PC-3 (cell line): ENCODE data around the gene PVALEF. TPM values are rescaled to one million over a fixed set of nuclear protein-coding genes. Genes with fewer than 3 reads are reported as not detected.

Source experiments
- ATAC-seq: fragments of 200-7000 bp; cut with Tn5 transposase; 2 replicates; pipeline ENCODE4 v1.9.1; 2020; ENCODE audit warnings: mild to moderate bottlenecking, moderate library complexity
- BruUV-seq: library from RNA; stranded (reverse); fragments of 400-500 nt; replicated peaks from 2 replicates; lab custom pipeline; 2021; lab: Mats Ljungman, UMichigan
- CTCF ChIA-PET: fragments of 300-600 bp; sonication (Branson Sonifier 250); formaldehyde crosslinking; loops from one replicate; lab custom pipeline; 2022; ENCODE audit warnings: antibody characterized with exemption; lab: Charles Lee
- POLR2A ChIA-PET: fragments of 300-600 bp; sonication (Branson Sonifier 250); formaldehyde crosslinking; loops from one replicate; lab custom pipeline; 2022; ENCODE audit warnings: antibody characterized with exemption; ENCODE audit not compliant: unreplicated experiment; lab: Charles Lee
- DNase-seq: peaks from one replicate; pipeline ENCODE4 v3.0.0-alpha.2; 2015
- H2AFZ ChIP-seq: fragments of 300-600 bp; sonication (generic); 2 replicates; pipeline ENCODE4 v1.6.0; 2016; ENCODE audit warnings: antibody characterized with exemption, low read length
- H3F3A ChIP-seq: fragments of 300-600 bp; sonication (generic); one replicate; pipeline ENCODE4 v1.6.0; 2017; ENCODE audit warnings: antibody characterized with exemption, low read length, control low read depth, mild to moderate bottlenecking; ENCODE audit not compliant: unreplicated experiment
- H3K27ac ChIP-seq: fragments of 300-600 bp; sonication (generic); 2 replicates; pipeline ENCODE4 v1.5.1; 2016; ENCODE audit warnings: mild to moderate bottlenecking, low read length
- H3K27me3 ChIP-seq: fragments of 300-600 bp; sonication (generic); 2 replicates; pipeline ENCODE4 v1.6.1; 2016; ENCODE audit warnings: low read length, mixed read lengths
- H3K36me3 ChIP-seq: fragments of 300-600 bp; sonication (generic); 2 replicates; pipeline ENCODE4 v1.6.1; 2016; ENCODE audit warnings: low read depth, mixed run types, low read length, mixed read lengths
- H3K4me1 ChIP-seq: fragments of 300-600 bp; sonication (generic); 2 replicates; pipeline ENCODE4 v1.5.1; 2016; ENCODE audit warnings: low read length; ENCODE audit not compliant: insufficient read depth
- H3K4me2 ChIP-seq: fragments of 300-600 bp; sonication (generic); 2 replicates; pipeline ENCODE4 v1.6.0; 2016; ENCODE audit warnings: low read length
- H3K4me3 ChIP-seq: fragments of 300-600 bp; sonication (generic); 2 replicates; pipeline ENCODE4 v1.5.1; 2016; ENCODE audit warnings: mild to moderate bottlenecking, low read length, mixed read lengths
- H3K79me2 ChIP-seq: fragments of 300-600 bp; sonication (generic); 2 replicates; pipeline ENCODE4 v1.6.1; 2017; ENCODE audit warnings: low read length, mixed read lengths
- H3K9ac ChIP-seq: fragments of 300-600 bp; sonication (generic); 2 replicates; pipeline ENCODE4 v1.6.0; 2016; ENCODE audit warnings: mild to moderate bottlenecking, low read length
- H3K9me2 ChIP-seq: fragments of 300-600 bp; sonication (generic); replicated peaks from 2 replicates; pipeline ENCODE4 v1.6.1; 2016; ENCODE audit warnings: mixed run types, low read length, mixed read lengths
- H3K9me3 ChIP-seq: fragments of 300-600 bp; sonication (generic); 2 replicates; pipeline ENCODE4 v1.6.1; 2016; ENCODE audit warnings: low read length, mixed read lengths
- H4K20me1 ChIP-seq: fragments of 300-600 bp; sonication (generic); 2 replicates; pipeline ENCODE4 v1.6.1; 2016; ENCODE audit warnings: low read length, mixed read lengths
- EZH2 ChIP-seq: fragments of 300-600 bp; sonication (generic); IDR thresholded peaks from one replicate; pipeline ENCODE4 v1.6.1; 2017; ENCODE audit warnings: antibody characterized with exemption, mild to moderate bottlenecking, low read length; ENCODE audit not compliant: unreplicated experiment
- EZH2phosphoT487 ChIP-seq: fragments of 300-600 bp; sonication (generic); IDR thresholded peaks from 2 replicates; pipeline ENCODE4 v1.6.1; 2018; ENCODE audit warnings: mild to moderate bottlenecking, antibody characterized with exemption, low read length, borderline replicate concordance
- intact Hi-C: fragments of 100-400 bp; cut with micrococcal nuclease; formaldehyde crosslinking; loops from 2 replicates; pipeline ENCODE4 v1.9.0; 2023
- total RNA-seq: library from RNA; depleted of rRNA; stranded (reverse); fragments of >200 nt; gene quantifications from 2 replicates; pipeline ENCODE4 v1.2.3, GENCODE V29; 2014
- TF ChIP-seq, protein P1 (sequence below): fragments of 300-600 bp; sonication (generic); conservative IDR thresholded peaks from 2 replicates; pipeline ENCODE4 v1.5.1; 2017; ENCODE audit warnings: antibody characterized with exemption, low read depth, mild to moderate bottlenecking, low read length

PVALEF gene
- total RNA-seq, 1 experiment from 2014 or later, result not detected

GRCh38 chr17:81124377-81124776 is 40.9 kb upstream of the PVALEF start:
- Histone ChIP-seq H3K9me2 (no peaks in the 10 kb centered on the region), H3K4me2 (no peak overlapping the region), H2AFZ (no peak overlapping the region), H4K20me1 (no peaks in the 10 kb centered on the region), H3K9me3 (no peaks in the 10 kb centered on the region), H3K9ac (no peak overlapping the region), H3K4me1 (0 out of 2 replicates have a peak, but pooled peaks cover 4% of the 10 kb centered on the region), H3K79me2 (no peaks in the 10 kb centered on the region), H3K27ac (no peak overlapping the region), H3K27me3 (no peaks in the 10 kb centered on the region), H3K4me3 (no peak overlapping the region), H3K36me3 (no peaks in the 10 kb centered on the region), H3F3A (no peaks in the 10 kb centered on the region)
- POLR2A ChIA-PET, result no interaction called here
- ATAC-seq (no peak), DNase-seq (no peak)
- CTCF ChIA-PET, result no interaction called here
- TF ChIP-seq, protein P1, sequence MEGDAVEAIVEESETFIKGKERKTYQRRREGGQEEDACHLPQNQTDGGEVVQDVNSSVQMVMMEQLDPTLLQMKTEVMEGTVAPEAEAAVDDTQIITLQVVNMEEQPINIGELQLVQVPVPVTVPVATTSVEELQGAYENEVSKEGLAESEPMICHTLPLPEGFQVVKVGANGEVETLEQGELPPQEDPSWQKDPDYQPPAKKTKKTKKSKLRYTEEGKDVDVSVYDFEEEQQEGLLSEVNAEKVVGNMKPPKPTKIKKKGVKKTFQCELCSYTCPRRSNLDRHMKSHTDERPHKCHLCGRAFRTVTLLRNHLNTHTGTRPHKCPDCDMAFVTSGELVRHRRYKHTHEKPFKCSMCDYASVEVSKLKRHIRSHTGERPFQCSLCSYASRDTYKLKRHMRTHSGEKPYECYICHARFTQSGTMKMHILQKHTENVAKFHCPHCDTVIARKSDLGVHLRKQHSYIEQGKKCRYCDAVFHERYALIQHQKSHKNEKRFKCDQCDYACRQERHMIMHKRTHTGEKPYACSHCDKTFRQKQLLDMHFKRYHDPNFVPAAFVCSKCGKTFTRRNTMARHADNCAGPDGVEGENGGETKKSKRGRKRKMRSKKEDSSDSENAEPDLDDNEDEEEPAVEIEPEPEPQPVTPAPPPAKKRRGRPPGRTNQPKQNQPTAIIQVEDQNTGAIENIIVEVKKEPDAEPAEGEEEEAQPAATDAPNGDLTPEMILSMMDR, result no peak
- TF ChIP-seq EZH2 (no peak), EZH2phosphoT487 (no peak)
- no TSS peak for BruUV-seq
- intact Hi-C loops, result no loop called here

GRCh38 chr17:81125573-81126081 is 39.7 kb upstream of the PVALEF start:
- no peak overlapping the region for H2AFZ ChIP-seq
- H3K9ac ChIP-seq, result no peak overlapping the region
- peak; percentile 36 for DNase-seq
- no TSS peak for BruUV-seq
- H3K36me3 ChIP-seq, result no peaks in the 10 kb centered on the region
- no peaks in the 10 kb centered on the region for H3K9me3 ChIP-seq
- intact Hi-C loops, result no loop called here
- CTCF ChIA-PET, result no interaction called here
- no peak for TF ChIP-seq EZH2phosphoT487
- TF ChIP-seq, protein P1, result no peak
- no peak for TF ChIP-seq EZH2
- H3K4me1 ChIP-seq, result 0 out of 2 replicates have a peak, but pooled peaks cover 4% of the 10 kb centered on the region
- ATAC-seq, result peak; percentile 53
- H4K20me1 ChIP-seq, result no peaks in the 10 kb centered on the region
- H3K27ac ChIP-seq, result no peak overlapping the region
- POLR2A ChIA-PET, result no interaction called here
- H3K27me3 ChIP-seq, result no peaks in the 10 kb centered on the region
- peak overlapping the region; percentile 29; the same call in 1 of the 2 replicates for H3K4me2 ChIP-seq
- H3K4me3 ChIP-seq, result no peak overlapping the region
- no peaks in the 10 kb centered on the region for H3F3A ChIP-seq
- H3K79me2 ChIP-seq, result no peaks in the 10 kb centered on the region
- no peaks in the 10 kb centered on the region for H3K9me2 ChIP-seq

DNA sequence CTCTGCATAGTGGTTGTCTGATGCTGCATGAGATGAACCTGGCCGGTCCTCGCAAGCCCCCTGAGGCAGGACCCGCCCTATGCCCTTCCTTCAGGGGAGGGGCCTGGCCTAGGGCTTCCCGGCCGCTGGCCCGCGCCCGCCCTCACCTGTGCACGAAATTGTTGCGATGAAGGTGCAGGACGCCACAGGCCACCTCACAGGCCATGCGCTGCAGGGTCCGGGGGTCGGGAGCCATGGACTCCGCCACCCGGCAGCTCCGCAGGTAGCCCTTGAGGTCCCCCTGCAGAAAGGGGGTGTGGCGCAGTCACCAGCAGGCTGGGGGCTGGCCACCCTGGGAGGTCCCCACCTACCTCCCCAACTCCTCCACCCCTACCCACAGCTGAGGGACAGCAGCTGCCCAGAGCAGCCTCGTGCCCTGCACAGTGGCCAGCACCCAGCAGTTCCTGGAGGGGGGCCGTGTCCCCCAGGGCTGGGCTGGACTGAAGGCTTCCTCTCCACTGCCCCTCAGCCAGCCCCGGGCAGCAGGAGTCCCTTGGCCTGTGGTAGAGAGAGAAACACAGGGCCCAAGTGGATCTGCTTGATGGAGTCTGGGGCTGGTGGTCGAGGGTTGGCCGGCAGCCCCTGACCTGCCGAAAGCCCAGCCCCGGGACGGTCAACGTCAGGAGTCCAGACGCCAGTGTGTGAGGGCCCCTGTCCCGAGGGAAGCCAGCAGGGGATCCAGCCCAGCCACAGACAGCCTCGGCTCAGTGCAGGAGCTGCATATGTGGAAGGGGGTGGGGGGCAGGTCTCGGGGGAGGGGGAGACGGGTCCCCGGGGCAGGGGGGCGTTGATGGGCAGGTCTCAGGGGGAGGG is 38.8 kb upstream of the PVALEF start:
- intact Hi-C loops, result no loop called here
- H3K4me3 ChIP-seq, result no peak overlapping the region
- no TSS peak for BruUV-seq
- no peaks in the 10 kb centered on the region for H3F3A ChIP-seq
- 0 out of 2 replicates have a peak, but pooled peaks cover 4% of the 10 kb centered on the region for H3K4me1 ChIP-seq
- H3K27ac ChIP-seq, result no peak overlapping the region
- H3K27me3 ChIP-seq, result no peaks in the 10 kb centered on the region
- no peaks in the 10 kb centered on the region for H3K9me2 ChIP-seq
- H2AFZ ChIP-seq, result no peak overlapping the region
- no peaks in the 10 kb centered on the region for H3K9me3 ChIP-seq
- TF ChIP-seq EZH2phosphoT487 (no peak), EZH2 (no peak)
- TF ChIP-seq, protein P1, result no peak
- POLR2A ChIA-PET, result no interaction called here
- no peaks in the 10 kb centered on the region for H4K20me1 ChIP-seq
- no peak overlapping the region for H3K9ac ChIP-seq
- ATAC-seq (no peak), DNase-seq (no peak)
- H3K79me2 ChIP-seq, result no peaks in the 10 kb centered on the region
- H3K4me2 ChIP-seq, result 0 out of 2 replicates have a peak overlapping the region, but pooled peaks have one; percentile 29
- CTCF ChIA-PET, result no interaction called here
- no peaks in the 10 kb centered on the region for H3K36me3 ChIP-seq
